T-helper 17 cell (primary cell): Measurements from ENCODE around the gene KCNMA1. TPM values are rescaled to one million over a fixed set of nuclear protein-coding genes. Genes with fewer than 3 reads are reported as not detected.

Source experiments
- ATAC-seq: fragments of 150-1000 bp; cut with Tn5 transposase; 2 replicates; pipeline ENCODE4 v1.10.0; 2021; ENCODE audit warnings: mild to moderate bottlenecking, moderate library complexity
- DNase-seq, 3 donors: peaks; one replicate each; pipeline versions ENCODE4 v3.0.0 to v3.0.0-alpha.2; 2020 to 2021
- H3K9me3 ChIP-seq: one replicate; pipeline ENCODE4 v1.7.0; 2013; ENCODE audit warnings: low read length, mild to moderate bottlenecking; ENCODE audit not compliant: control insufficient read depth, poor library complexity, severe bottlenecking
- H3K27ac Mint-ChIP-seq: one replicate; pipeline ENCODE4 v1.8.0; 2022; ENCODE audit warnings: mild to moderate bottlenecking, moderate library complexity, mixed read lengths
- H3K27me3 Mint-ChIP-seq: one replicate; pipeline ENCODE4 v1.8.0; 2022; ENCODE audit warnings: mixed read lengths
- H3K36me3 Mint-ChIP-seq: one replicate; pipeline ENCODE4 v1.8.0; 2022; ENCODE audit warnings: low read depth, mixed read lengths
- H3K4me1 Mint-ChIP-seq: one replicate; pipeline ENCODE4 v1.8.0; 2022; ENCODE audit warnings: mild to moderate bottlenecking, mixed read lengths
- H3K4me3 Mint-ChIP-seq: one replicate; pipeline ENCODE4 v1.8.0; 2022; ENCODE audit warnings: mild to moderate bottlenecking, moderate library complexity, mixed read lengths
- total RNA-seq, 4 donors: library from RNA in 2 of 4; stranded (reverse) in 2 of 4; gene quantifications; one replicate each; pipeline ENCODE4 v1.2.3 and lab custom pipeline; 2022 to 2026

Gene KCNMA1
- total RNA-seq, 2 donors from 2014 or later, result 0.27 TPM; not detected in 1

- Mint-ChIP-seq H3K4me1 (no peaks in the 10 kb centered on the region), H3K27me3 (no peaks in the 10 kb centered on the region), H3K27ac (no peak overlapping the region), H3K4me3 (no peak overlapping the region), H3K36me3 (no peaks in the 10 kb centered on the region)
- H3K9me3 ChIP-seq, result no peaks in the 10 kb centered on the region
- ATAC-seq (no peak), DNase-seq (no peak)
Observed at GRCh38 chr10:76928565-76928964, 709.0 kb downstream of the KCNMA1 start.

DNA sequence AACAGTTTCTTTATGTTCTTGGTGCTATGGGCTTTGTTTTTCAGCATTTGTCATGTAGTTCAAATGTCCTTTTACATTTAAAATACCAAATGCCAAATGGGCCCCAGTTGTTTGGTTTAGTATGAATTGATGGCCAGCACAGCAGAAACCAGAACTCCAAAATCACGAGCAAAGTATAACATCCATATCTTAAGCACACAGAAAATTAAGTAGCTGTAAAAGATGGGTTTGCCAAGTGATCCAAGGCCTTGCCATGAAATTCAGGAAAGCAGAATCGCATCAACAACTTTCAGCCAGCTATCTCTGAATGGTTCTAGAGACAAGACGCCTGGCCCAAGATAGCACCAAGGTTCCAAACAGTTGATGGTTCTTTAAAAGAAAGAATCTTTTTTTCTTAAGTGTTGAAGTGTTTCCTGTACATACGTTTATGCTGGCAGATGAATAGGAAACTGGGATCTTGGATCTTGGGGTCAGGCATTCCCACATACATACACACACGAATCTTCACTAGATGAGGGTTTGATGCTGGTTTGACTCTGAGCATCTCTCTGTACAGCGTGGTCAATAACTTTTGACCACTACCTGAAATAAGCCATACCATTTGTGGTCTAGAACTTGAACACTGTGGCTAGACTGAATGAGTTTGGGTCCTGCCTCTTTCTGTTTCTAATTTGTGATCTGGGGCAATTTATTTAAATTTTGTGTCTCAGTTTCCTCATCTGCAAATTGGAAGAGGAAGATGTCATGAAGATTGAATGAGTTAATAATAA, 711.8 kb downstream of the KCNMA1 start:
- no peaks in the 10 kb centered on the region for H3K4me1 Mint-ChIP-seq
- no peak overlapping the region for H3K4me3 Mint-ChIP-seq
- H3K36me3 Mint-ChIP-seq, result no peaks in the 10 kb centered on the region
- no peak overlapping the region for H3K27ac Mint-ChIP-seq
- H3K9me3 ChIP-seq, result no peaks in the 10 kb centered on the region
- H3K27me3 Mint-ChIP-seq, result no peaks in the 10 kb centered on the region
- no peak for ATAC-seq
- no peak for DNase-seq

- ATAC-seq, result no peak
- Mint-ChIP-seq H3K36me3 (no peaks in the 10 kb centered on the region), H3K4me1 (no peaks in the 10 kb centered on the region), H3K4me3 (no peak overlapping the region), H3K27ac (no peak overlapping the region), H3K27me3 (no peaks in the 10 kb centered on the region)
- DNase-seq, result no peak
- H3K9me3 ChIP-seq, result no peaks in the 10 kb centered on the region
Observed at GRCh38 chr10:76922666-76923065, 714.9 kb downstream of the KCNMA1 start.

- Mint-ChIP-seq H3K27ac (no peak overlapping the region), H3K36me3 (no peaks in the 10 kb centered on the region), H3K27me3 (no peaks in the 10 kb centered on the region), H3K4me1 (no peaks in the 10 kb centered on the region), H3K4me3 (no peak overlapping the region)
- no peak for DNase-seq
- ATAC-seq, result no peak
- H3K9me3 ChIP-seq, result no peaks in the 10 kb centered on the region
Observed at GRCh38 chr10:76921383-76922010, 716.1 kb downstream of the KCNMA1 start.

DNA sequence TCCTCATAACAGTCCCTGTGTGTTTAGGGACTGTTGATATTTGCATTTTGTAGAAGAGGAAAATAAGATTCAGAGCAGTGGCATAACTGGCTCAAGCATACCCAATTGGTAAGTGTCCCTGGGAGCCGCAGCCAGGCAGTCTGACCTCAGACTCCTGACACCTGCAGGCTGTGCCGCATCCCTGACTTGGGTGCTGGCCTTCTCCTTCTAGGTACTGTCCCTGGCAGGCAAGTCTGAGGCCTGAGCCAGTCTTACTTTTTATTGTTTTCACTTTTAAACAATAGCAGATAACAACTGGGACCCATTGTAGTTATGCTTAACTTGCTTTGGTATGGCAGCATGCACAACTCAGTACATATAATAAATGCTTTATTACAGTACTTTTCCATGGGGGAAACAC, 717.0 kb downstream of the KCNMA1 start:
- Mint-ChIP-seq H3K27me3 (no peaks in the 10 kb centered on the region), H3K27ac (no peak overlapping the region), H3K4me1 (no peaks in the 10 kb centered on the region), H3K4me3 (no peak overlapping the region), H3K36me3 (no peaks in the 10 kb centered on the region)
- DNase-seq, result no peak
- H3K9me3 ChIP-seq, result no peaks in the 10 kb centered on the region
- no peak for ATAC-seq

- Mint-ChIP-seq H3K36me3 (no peaks in the 10 kb centered on the region), H3K4me3 (no peak overlapping the region), H3K27ac (no peak overlapping the region), H3K27me3 (no peaks in the 10 kb centered on the region), H3K4me1 (no peaks in the 10 kb centered on the region)
- H3K9me3 ChIP-seq, result no peaks in the 10 kb centered on the region
- DNase-seq (no peak), ATAC-seq (no peak)
Observed at GRCh38 chr10:76918106-76918505, 719.5 kb downstream of the KCNMA1 start.

DNA sequence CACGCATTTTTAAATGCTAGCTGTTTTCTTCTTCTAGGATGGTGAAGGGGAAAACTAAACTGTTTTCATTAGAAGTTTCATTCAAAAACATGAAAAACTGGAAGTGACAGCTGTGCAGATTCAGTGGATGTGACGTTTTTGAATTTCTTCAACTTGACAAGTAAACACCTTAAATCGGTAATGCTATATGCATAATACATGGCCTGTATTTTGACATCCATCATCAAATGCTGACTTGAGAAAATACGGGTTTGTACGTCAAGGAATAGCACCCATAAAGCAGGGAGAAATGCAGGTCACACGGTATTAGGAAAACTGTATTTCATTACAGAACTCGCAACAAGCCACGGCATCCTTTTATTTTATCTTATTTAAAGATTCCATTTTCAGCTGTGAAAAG, 720.5 kb downstream of the KCNMA1 start:
- Mint-ChIP-seq H3K4me3 (no peak overlapping the region), H3K27ac (no peak overlapping the region), H3K27me3 (no peaks in the 10 kb centered on the region), H3K4me1 (no peaks in the 10 kb centered on the region), H3K36me3 (no peaks in the 10 kb centered on the region)
- H3K9me3 ChIP-seq, result no peaks in the 10 kb centered on the region
- ATAC-seq (no peak), DNase-seq (no peak)

DNA sequence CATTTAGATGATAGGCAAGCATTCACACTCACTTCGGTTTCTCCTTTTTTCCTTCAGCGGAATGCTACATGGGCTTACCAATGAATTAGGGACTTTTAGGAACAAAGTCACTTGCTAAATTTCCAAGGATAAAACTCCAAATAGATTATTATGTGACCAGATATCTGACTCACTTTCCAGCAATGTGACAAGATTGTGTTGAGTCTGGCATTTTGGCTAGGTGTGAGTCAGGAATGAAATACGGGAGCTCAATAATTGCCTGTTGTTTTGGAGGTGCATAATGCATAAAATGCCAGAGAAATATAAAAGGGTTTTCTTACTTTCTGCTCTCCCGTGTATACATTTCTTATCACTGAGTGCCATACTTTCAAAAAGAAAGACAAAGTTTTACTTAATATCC, 721.1 kb downstream of the KCNMA1 start:
- no peak for DNase-seq
- Mint-ChIP-seq H3K4me3 (no peak overlapping the region), H3K4me1 (no peaks in the 10 kb centered on the region), H3K27ac (no peak overlapping the region), H3K27me3 (no peaks in the 10 kb centered on the region), H3K36me3 (no peaks in the 10 kb centered on the region)
- no peak for ATAC-seq
- H3K9me3 ChIP-seq, result no peaks in the 10 kb centered on the region

DNA sequence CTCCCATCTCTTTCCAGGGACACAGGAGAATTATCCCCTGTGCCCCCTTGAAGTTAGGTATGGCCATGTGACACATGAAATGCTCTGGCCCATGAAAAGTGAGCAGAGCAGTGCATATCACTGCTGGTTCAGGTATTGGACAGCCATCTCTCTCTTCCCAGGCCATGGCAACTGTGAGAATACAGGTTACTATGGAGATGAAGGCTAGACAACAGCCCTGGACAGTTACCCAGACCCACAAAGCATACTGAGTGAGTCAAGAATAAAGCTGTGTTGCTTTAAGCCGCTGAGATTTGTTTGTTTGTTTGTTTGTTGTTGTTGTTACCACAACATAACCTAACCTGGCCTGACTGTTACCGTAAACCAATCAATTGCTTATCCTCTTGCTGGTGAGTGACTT, 722.3 kb downstream of the KCNMA1 start:
- no peaks in the 10 kb centered on the region for H3K27me3 Mint-ChIP-seq
- no peak for ATAC-seq
- no peak overlapping the region for H3K4me3 Mint-ChIP-seq
- H3K9me3 ChIP-seq, result no peaks in the 10 kb centered on the region
- H3K36me3 Mint-ChIP-seq, result no peaks in the 10 kb centered on the region
- no peak overlapping the region for H3K27ac Mint-ChIP-seq
- no peak for DNase-seq
- H3K4me1 Mint-ChIP-seq, result no peaks in the 10 kb centered on the region

DNA sequence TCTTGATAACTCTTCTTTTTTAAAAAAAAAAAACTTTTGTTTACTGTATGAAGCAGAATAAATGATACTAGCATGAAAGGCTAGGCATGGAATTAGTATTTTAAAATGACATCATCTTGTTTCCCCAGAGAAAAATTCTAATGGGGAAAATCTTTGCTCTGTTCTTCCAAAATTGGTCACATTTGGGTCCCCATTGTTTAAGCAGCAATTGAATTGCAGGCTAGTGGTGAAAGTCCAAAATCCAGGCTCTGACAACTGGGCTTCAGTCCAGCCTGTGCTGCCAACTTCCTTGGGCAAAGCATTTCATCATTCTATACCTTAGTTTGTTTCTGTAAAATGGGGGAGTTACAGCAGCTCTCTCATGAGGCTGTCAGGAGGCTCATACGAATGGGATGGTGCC, 726.4 kb downstream of the KCNMA1 start:
- no peak for ATAC-seq

GRCh38 chr10:76910184-76910962, 727.2 kb downstream of the KCNMA1 start:
- no peak for DNase-seq
- no peak overlapping the region for H3K4me3 Mint-ChIP-seq
- H3K4me1 Mint-ChIP-seq, result no peaks in the 10 kb centered on the region
- no peak for ATAC-seq
- H3K27me3 Mint-ChIP-seq, result no peaks in the 10 kb centered on the region
- H3K27ac Mint-ChIP-seq, result no peak overlapping the region
- no peaks in the 10 kb centered on the region for H3K36me3 Mint-ChIP-seq
- H3K9me3 ChIP-seq, result no peaks in the 10 kb centered on the region

More for the DNA sequence above, 726.4 kb downstream of the KCNMA1 start:
- H3K27me3 Mint-ChIP-seq, result no peaks in the 10 kb centered on the region
- H3K27ac Mint-ChIP-seq, result no peak overlapping the region
- no peaks in the 10 kb centered on the region for H3K36me3 Mint-ChIP-seq
- no peaks in the 10 kb centered on the region for H3K4me1 Mint-ChIP-seq
- H3K9me3 ChIP-seq, result no peaks in the 10 kb centered on the region
- no peak overlapping the region for H3K4me3 Mint-ChIP-seq
- no peak for DNase-seq

GRCh38 chr10:76906256-76906655, 731.4 kb downstream of the KCNMA1 start:
- no peak for ATAC-seq
- Mint-ChIP-seq H3K4me1 (no peaks in the 10 kb centered on the region), H3K36me3 (no peaks in the 10 kb centered on the region), H3K27ac (no peak overlapping the region), H3K4me3 (no peak overlapping the region), H3K27me3 (no peaks in the 10 kb centered on the region)
- no peaks in the 10 kb centered on the region for H3K9me3 ChIP-seq
- no peak for DNase-seq

DNA sequence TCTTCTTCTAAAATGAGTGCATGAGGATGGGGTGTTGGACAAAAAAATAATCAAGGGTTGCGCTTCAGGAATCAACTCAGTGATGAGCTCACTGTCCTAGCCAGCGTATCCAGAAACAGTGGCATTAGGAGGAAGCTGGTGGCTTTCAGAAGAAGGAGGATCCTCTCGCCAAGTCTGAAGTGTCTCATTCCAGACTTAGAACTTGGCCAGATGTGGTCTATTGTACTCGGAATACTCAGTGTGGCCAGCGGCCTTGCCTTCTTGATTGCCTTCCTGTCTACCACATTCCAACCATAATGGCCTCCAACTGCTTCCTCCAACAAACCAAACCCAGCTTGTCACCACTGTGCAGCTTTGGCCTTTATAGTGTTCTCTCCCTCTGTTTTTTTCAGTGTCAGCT, 732.4 kb downstream of the KCNMA1 start:
- Mint-ChIP-seq H3K36me3 (no peaks in the 10 kb centered on the region), H3K4me1 (no peaks in the 10 kb centered on the region), H3K4me3 (no peak overlapping the region), H3K27ac (no peak overlapping the region), H3K27me3 (no peaks in the 10 kb centered on the region)
- ATAC-seq (no peak), DNase-seq (no peak)
- no peaks in the 10 kb centered on the region for H3K9me3 ChIP-seq
